HAP-1 (cell line): ENCODE results near the gene ZNF598.

Experiments used
- DNase-seq, 2 experiments: peaks; one replicate each; pipeline ENCODE4 v3.0.0-alpha.2; 2016 to 2020; ENCODE audit warnings: low spot score in 2 of 2
- H3K27me3 ChIP-seq: fragments of 250-450 bp; sonication (Bioruptor Pico); 2 replicates; pipeline ENCODE4 v1.5.1; 2020; ENCODE audit warnings: low read depth, mild to moderate bottlenecking, moderate library complexity
- H3K36me3 ChIP-seq: fragments of 250-450 bp; sonication (Bioruptor Pico); replicated peaks from 2 replicates; pipeline ENCODE4 v1.5.1; 2020; ENCODE audit warnings: mild to moderate bottlenecking
- H3K4me1 ChIP-seq: fragments of 250-450 bp; sonication (Bioruptor Pico); 2 replicates; pipeline ENCODE4 v1.5.1; 2020; ENCODE audit warnings: mild to moderate bottlenecking
- H3K4me3 ChIP-seq: fragments of 250-450 bp; sonication (Bioruptor Pico); 2 replicates; pipeline ENCODE4 v1.5.1; 2020; ENCODE audit warnings: mild to moderate bottlenecking, moderate library complexity
- H3K9me3 ChIP-seq: fragments of 250-450 bp; sonication (Bioruptor Pico); 2 replicates; pipeline ENCODE4 v1.5.1; 2020; ENCODE audit warnings: mild to moderate bottlenecking, moderate library complexity
- in situ Hi-C: fragments of 300-500 bp; cut with MboI; formaldehyde crosslinking; loops from 3 replicates; pipeline ENCODE4 v1.14.3; 2020; ENCODE audit warnings: low sequenced_read_pairs, inconsistent platforms, mixed read lengths

The ZNF598 gene

GRCh38 chr16:1991948-1992703, 17.5 kb downstream of the ZNF598 start:
- Histone ChIP-seq H3K36me3 (peaks cover 7% of the 10 kb centered on the region), H3K27me3 (no peaks in the 10 kb centered on the region), H3K4me3 (no peak overlapping the region), H3K9me3 (no peaks in the 10 kb centered on the region), H3K4me1 (no peaks in the 10 kb centered on the region)
- in situ Hi-C loops: loop anchor here (25.0 kb wide), 1 partner anchor 520 kb away; the partner anchor contains the start of genes AMDHD2 and ATP6V0C
- DNase-seq: peak in 1 of 2 experiments; percentile 94

GRCh38 chr16:1991588-1991947, 18.1 kb downstream of the ZNF598 start:
- DNase-seq: no peak
- Histone ChIP-seq H3K36me3 (peaks cover 4% of the 10 kb centered on the region), H3K4me1 (no peaks in the 10 kb centered on the region), H3K4me3 (no peak overlapping the region), H3K9me3 (no peaks in the 10 kb centered on the region), H3K27me3 (no peaks in the 10 kb centered on the region)
- in situ Hi-C loops: loop anchor here (25.0 kb wide), 1 partner anchor 521 kb away; the partner anchor contains the start of genes AMDHD2 and ATP6V0C

GRCh38 chr16:1991135-1991551, 18.5 kb downstream of the ZNF598 start:
- Histone ChIP-seq H3K36me3 (peaks cover 7% of the 10 kb centered on the region), H3K4me3 (no peak overlapping the region), H3K4me1 (no peaks in the 10 kb centered on the region), H3K9me3 (no peaks in the 10 kb centered on the region), H3K27me3 (no peaks in the 10 kb centered on the region)
- DNase-seq: no peak
- in situ Hi-C loops: loop anchor here (25.0 kb wide), 1 partner anchor 521 kb away; the partner anchor contains the start of genes AMDHD2 and ATP6V0C

DNA sequence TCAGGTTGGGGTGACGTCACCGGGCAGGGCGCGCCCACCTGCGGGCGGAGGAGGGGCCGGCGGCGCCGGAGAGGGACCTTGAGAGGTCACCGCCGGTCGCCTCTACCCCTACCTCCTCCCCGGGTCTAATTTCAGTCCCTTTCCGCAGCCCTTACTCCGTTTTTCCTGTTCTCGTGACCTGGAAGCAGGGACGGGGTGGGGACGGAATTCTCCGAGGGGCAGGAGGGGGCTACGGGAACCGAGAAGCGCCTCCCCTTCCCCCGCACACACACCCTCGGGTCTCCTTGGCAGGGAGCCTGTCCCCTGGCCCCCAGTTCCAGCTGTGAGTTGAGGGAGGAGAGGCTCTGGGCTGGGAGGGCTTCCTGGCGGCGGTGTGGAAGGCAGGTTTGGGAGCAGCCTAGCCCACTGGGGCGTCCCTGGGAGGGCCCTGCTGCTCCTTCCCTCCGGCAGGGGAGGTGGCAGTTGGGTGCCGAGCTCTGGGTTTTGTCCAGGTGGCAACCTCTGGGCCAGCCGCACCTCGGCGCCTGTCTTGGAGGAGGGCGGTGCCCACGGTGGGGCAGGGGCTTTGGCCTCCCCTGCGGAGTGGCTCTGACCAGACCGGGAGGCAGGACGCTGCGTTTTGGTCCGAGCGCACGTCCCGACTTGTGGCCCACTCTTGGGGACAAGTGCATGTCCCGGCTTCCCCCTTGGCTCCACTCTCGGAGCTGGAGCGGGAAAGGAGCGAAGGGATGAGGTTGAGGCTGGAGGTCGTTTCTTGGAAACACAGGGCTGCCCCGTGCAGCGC, 19.1 kb downstream of the ZNF598 start:
- no peaks in the 10 kb centered on the region for H3K4me1 ChIP-seq
- peak overlapping the region; percentile 40 for H3K4me3 ChIP-seq
- in situ Hi-C loops: loop anchor here (25.0 kb wide), 1 partner anchor 522 kb away; the partner anchor contains the start of genes AMDHD2 and ATP6V0C
- H3K27me3 ChIP-seq: no peaks in the 10 kb centered on the region
- peaks cover 13% of the 10 kb centered on the region for H3K36me3 ChIP-seq
- no peaks in the 10 kb centered on the region for H3K9me3 ChIP-seq
- peak in 1 of 2 experiments; percentile 76 for DNase-seq

DNA sequence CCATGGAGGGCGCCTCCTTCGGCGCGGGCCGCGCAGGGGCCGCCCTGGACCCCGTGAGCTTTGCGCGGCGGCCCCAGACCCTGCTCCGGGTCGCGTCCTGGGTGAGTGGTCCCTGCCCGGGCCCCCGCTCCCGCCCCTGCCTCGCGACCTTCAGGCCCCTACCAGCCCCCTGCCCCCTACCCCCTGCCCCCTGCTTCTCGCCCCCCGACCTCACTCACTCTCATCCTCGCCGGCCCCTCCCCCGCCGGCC, 19.6 kb downstream of the ZNF598 start:
- H3K36me3 ChIP-seq: peaks cover 15% of the 10 kb centered on the region
- no peak for DNase-seq
- in situ Hi-C loops: loop anchor here (25.0 kb wide), 1 partner anchor 522 kb away; the partner anchor contains the start of genes AMDHD2 and ATP6V0C
- H3K9me3 ChIP-seq: no peaks in the 10 kb centered on the region
- H3K4me3 ChIP-seq: peak overlapping the region; percentile 40
- H3K27me3 ChIP-seq: no peaks in the 10 kb centered on the region
- peaks cover 4% of the 10 kb centered on the region for H3K4me1 ChIP-seq

GRCh38 chr16:1989209-1990100, 20.2 kb downstream of the ZNF598 start, which contains the start of gene SYNGR3:
TSS of gene SYNGR3 (plus strand) at chr16:1989970. CDS start at chr16:1990103, 133 bp downstream.
- peak in 1 of 2 experiments; percentile 57 for DNase-seq
- in situ Hi-C loops: loop anchor here (25.0 kb wide), 1 partner anchor 523 kb away; the partner anchor contains the start of genes AMDHD2 and ATP6V0C
- H3K4me3 ChIP-seq: peak within 1 kb of the TSS; percentile 40

DNA sequence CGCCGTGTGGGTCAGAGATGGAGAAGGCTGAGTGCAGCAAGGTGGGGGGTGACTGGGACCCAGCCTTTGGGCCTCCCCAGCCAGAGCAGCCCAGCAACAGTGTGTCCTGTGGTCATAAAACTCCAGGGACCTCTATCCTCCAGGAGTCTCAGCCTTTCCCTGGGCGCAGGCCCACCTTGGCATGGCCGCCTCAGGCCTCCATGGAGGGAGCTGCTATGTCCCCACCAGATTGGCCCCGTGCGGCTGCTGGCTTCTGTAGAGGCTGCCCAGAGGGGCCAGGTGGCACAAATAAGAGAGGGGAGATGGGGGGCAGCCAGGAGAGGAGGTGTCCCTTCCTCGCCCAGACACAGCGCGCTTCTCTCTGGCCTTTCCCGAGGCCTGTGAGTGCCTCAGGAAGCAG, 22.4 kb downstream of the ZNF598 start:
- Histone ChIP-seq H3K4me1 (peaks cover 6% of the 10 kb centered on the region), H3K27me3 (no peaks in the 10 kb centered on the region)
- in situ Hi-C loops: loop anchor here (25.0 kb wide), 1 partner anchor 525 kb away; the partner anchor contains the start of genes AMDHD2 and ATP6V0C

More at GRCh38 chr16:1989209-1990100, 20.2 kb downstream of the ZNF598 start, which contains the start of gene SYNGR3:
- H3K4me1 ChIP-seq: peaks cover 6% of the 10 kb centered on the region
- no peaks in the 10 kb centered on the region for H3K27me3 ChIP-seq
- peaks cover 15% of the 10 kb centered on the region for H3K36me3 ChIP-seq
- H3K9me3 ChIP-seq: no peaks in the 10 kb centered on the region

DNA sequence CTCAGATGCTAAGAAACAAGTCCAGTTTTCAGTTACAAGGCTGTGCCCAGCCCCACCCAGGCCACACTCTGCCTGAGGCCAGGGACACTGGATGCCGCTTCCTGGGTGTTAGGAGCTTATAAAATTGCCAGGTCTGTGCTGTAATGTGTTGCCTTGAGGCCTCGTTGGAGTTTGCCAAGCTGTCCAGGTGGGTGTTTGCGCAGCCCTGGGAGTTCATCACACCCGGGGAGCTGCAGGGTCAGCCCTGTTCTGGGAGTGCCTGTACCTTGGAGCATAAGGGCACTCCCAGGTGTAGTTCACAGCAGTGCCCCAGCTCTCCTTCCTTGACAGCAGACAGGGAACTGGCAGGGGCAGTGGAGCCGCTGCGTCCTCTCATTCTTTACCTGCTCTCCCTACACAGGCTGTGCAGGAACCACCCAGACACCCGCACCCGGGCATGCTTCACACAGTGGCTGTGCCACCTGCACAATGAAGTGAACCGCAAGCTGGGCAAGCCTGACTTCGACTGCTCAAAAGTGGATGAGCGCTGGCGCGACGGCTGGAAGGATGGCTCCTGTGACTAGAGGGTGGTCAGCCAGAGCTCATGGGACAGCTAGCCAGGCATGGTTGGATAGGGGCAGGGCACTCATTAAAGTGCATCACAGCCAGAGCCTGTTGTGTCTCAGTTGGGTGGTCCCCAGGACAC, 24.0 kb downstream of the ZNF598 start:
- no peaks in the 10 kb centered on the region for H3K9me3 ChIP-seq
- peaks cover 9% of the 10 kb centered on the region for H3K27me3 ChIP-seq
- H3K36me3 ChIP-seq: peaks cover 15% of the 10 kb centered on the region
- H3K4me1 ChIP-seq: peaks cover 6% of the 10 kb centered on the region
- peak overlapping the region; percentile 72 for H3K4me3 ChIP-seq
- in situ Hi-C loops: loop anchor here (25.0 kb wide), 1 partner anchor 527 kb away; the partner anchor contains the start of genes AMDHD2 and ATP6V0C
- no peak for DNase-seq

More for the DNA sequence above, 22.4 kb downstream of the ZNF598 start:
- Histone ChIP-seq H3K9me3 (no peaks in the 10 kb centered on the region), H3K36me3 (peaks cover 15% of the 10 kb centered on the region), H3K4me3 (no peak overlapping the region)
- no peak for DNase-seq

- no peak for DNase-seq
- Histone ChIP-seq H3K36me3 (peaks cover 15% of the 10 kb centered on the region), H3K4me1 (peaks cover 6% of the 10 kb centered on the region), H3K4me3 (peak overlapping the region; percentile 72), H3K27me3 (peaks cover 12% of the 10 kb centered on the region), H3K9me3 (no peaks in the 10 kb centered on the region)
- in situ Hi-C loops: loop anchor here (25.0 kb wide), 1 partner anchor 528 kb away; the partner anchor contains the start of genes AMDHD2 and ATP6V0C
These were observed 25.0 kb downstream of the ZNF598 start for GRCh38 chr16:1984347-1985225.

DNA sequence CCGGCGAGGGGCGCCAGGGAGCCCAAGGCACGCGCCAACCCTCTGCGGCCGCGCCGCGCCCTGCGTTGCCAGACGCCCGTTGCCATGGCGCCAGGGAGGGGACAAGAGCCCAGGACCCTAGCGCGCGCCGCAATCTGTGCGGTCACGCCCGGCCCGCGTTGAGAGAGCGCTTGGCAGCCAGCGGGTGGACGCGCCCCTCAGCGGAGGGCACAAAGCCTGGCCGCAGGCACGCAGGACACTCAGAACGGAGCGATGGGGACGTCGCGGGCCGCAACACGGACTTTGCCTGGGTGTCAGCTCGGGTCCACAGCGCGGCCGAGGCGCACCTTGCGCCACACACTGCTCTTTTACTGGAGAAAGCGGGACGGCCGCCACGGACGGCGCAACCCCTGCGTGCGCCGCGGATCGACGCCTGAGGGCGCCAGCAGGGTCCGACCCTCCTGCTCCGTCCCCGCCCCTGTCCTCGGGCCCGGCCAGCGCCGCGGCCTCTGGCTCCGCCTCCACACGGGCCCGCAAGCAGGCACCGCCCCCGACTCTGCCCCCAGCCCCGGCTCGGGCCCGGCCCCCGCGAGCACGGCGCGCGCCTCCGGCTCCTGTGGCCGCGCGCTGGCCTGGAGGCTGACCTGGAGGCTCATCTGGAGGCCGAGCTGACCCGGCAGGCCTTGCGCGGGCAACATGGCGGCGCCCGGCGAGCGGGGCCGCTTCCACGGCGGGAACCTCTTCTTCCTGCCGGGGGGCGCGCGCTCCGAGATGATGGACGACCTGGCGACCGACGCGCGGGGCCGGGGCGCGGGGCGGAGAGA, 25.9 kb downstream of the ZNF598 start, which contains the start of gene GFER:
TSS of gene GFER (plus strand) at position 650 of the 803 bp plus-strand sequence. CDS start at position 676, 26 bp downstream.
- in situ Hi-C loops: loop anchor here (25.0 kb wide), 1 partner anchor 529 kb away; the partner anchor contains the start of genes AMDHD2 and ATP6V0C
- DNase-seq: peak; percentile 86 to 94
- H3K4me3 ChIP-seq: peak within 1 kb of the TSS; percentile 72

DNA sequence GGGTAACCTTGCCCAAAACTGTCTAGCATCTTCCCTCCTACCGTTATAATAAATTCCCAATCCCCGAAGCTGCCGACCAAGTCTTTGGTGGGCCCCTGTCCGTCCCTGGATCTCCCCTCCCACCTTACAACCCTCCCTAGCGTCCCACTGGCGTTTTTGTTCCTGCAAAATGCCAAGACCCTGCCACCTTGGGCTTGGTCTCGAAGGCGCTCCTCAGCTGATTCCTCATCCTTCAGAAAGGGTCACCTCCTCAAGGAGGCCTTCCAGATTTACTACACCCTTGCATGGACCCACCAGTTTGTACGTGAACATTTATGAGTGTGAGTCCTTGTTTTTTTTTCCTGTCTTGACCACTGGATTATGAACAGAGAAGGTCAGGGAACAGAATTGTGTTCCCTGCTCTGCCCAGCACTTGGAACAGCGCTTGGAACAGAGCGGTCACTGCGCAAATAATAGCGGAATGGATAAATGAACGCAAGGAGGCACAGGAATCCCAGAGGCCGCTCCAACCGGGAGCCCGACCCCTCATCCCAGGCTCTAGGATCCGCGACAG, 26.6 kb downstream of the ZNF598 start:
- Histone ChIP-seq H3K36me3 (peaks cover 24% of the 10 kb centered on the region), H3K4me3 (peak overlapping the region; percentile 72), H3K4me1 (peaks cover 6% of the 10 kb centered on the region), H3K9me3 (no peaks in the 10 kb centered on the region), H3K27me3 (peaks cover 12% of the 10 kb centered on the region)
- DNase-seq: no peak
- in situ Hi-C loops: loop anchor here (25.0 kb wide), 1 partner anchor 529 kb away; the partner anchor contains the start of genes AMDHD2 and ATP6V0C

More for the DNA sequence above, 25.9 kb downstream of the ZNF598 start, which contains the start of gene GFER:
- Histone ChIP-seq H3K36me3 (peaks cover 17% of the 10 kb centered on the region), H3K9me3 (no peaks in the 10 kb centered on the region), H3K4me1 (peaks cover 6% of the 10 kb centered on the region), H3K27me3 (peaks cover 12% of the 10 kb centered on the region)
